H1 (cell line): ENCODE measurements around the gene SPG7. TPM values are rescaled to one million over a fixed set of nuclear protein-coding genes. Genes with fewer than 3 reads are reported as not detected.
A peak's percentile ranks its signal among the peaks of the same experiment; 100 is the strongest.

Source experiments
- CTCF ChIA-PET: fragments of 300-600 bp; sonication (Branson Sonifier 250); formaldehyde crosslinking; loops from one replicate; lab custom pipeline; 2021; ENCODE audit not compliant: partially characterized antibody; lab: Charles Lee
- POLR2A ChIA-PET: fragments of 300-600 bp; sonication (Branson Sonifier 250); formaldehyde crosslinking; loops from one replicate; lab custom pipeline; 2021; ENCODE audit warnings: inconsistent platforms; ENCODE audit not compliant: partially characterized antibody; lab: Charles Lee
- DNase-seq, 2 experiments: peaks; one replicate each; pipeline versions ENCODE4 v3.0.0 to v3.0.0-alpha.2; 2010 to 2022; ENCODE audit warnings: low spot score in 2 of 2, low read depth in 1 of 2, mixed read lengths in 1 of 2
- FAIRE-seq: peaks from 2 replicates; lab custom pipeline; 2011; peaks lifted over from hg19 to GRCh38; lab: Jason Lieb, UNC
- H2AFZ ChIP-seq: 2 replicates; pipeline ENCODE4 v1.8.1; 2012; ENCODE audit warnings: low read length, inconsistent platforms
- H2AK5ac ChIP-seq: 2 replicates; pipeline ENCODE4 v1.6.1; 2013; ENCODE audit warnings: low read depth, low read length
- H2BK120ac ChIP-seq: replicated peaks from 2 replicates; pipeline ENCODE3; 2013; ENCODE audit warnings: low read depth, low read length, inconsistent platforms
- H2BK12ac ChIP-seq: 2 replicates; pipeline ENCODE4 v1.6.1; 2013; ENCODE audit warnings: low read depth, low read length
- H2BK15ac ChIP-seq: 2 replicates; pipeline ENCODE4 v1.6.1; 2013; ENCODE audit warnings: low read length
- H2BK20ac ChIP-seq: 2 replicates; pipeline ENCODE4 v1.6.1; 2013; ENCODE audit warnings: low read length
- H2BK5ac ChIP-seq: 2 replicates; pipeline ENCODE4 v1.6.1; 2013; ENCODE audit warnings: low read depth, low read length
- H3K14ac ChIP-seq: 2 replicates; pipeline ENCODE4 v1.6.1; 2013; ENCODE audit warnings: inconsistent platforms; ENCODE audit not compliant: insufficient read length
- H3K18ac ChIP-seq: 2 replicates; pipeline ENCODE4 v1.6.1; 2013; ENCODE audit warnings: low read length; ENCODE audit errors: extremely low read depth
- H3K23ac ChIP-seq: 2 replicates; pipeline ENCODE4 v1.6.1; 2013; ENCODE audit warnings: inconsistent platforms; ENCODE audit not compliant: insufficient read length
- H3K23me2 ChIP-seq: 2 replicates; pipeline ENCODE4 v1.6.1; 2013; ENCODE audit warnings: low read depth, low read length
- H3K27ac ChIP-seq: 2 replicates; pipeline ENCODE4 v1.6.1; 2011; ENCODE audit warnings: low read depth, low read length, inconsistent platforms
- H3K27me3 ChIP-seq, 4 experiments: replicated peaks in 1 of 4; 1 replicate in 1 of 4; 2 replicates in 3 of 4; pipeline versions ENCODE4 v1.6.1 to v1.8.1; 2011 to 2013; ENCODE audit warnings: low read length in 3 of 4, mild to moderate bottlenecking in 3 of 4, inconsistent platforms in 2 of 4, mixed read lengths in 2 of 4, moderate library complexity in 1 of 4; ENCODE audit not compliant: control insufficient read depth in 3 of 4, insufficient read depth in 3 of 4; ENCODE audit errors: extremely low read depth in 1 of 4
- H3K36me3 ChIP-seq, 4 experiments: 2 replicates each; pipeline versions ENCODE4 v1.6.1 to v1.8.1; 2011 to 2013; ENCODE audit warnings: mild to moderate bottlenecking in 4 of 4, low read length in 3 of 4, moderate library complexity in 2 of 4, control low read depth in 1 of 4, inconsistent platforms in 1 of 4; ENCODE audit not compliant: insufficient read depth in 4 of 4, control insufficient read depth in 2 of 4
- H3K4ac ChIP-seq: replicated peaks from 2 replicates; pipeline ENCODE3; 2013; ENCODE audit warnings: low read length, low read depth, mixed read lengths, inconsistent platforms; ENCODE audit not compliant: insufficient read length
- H3K4me1 ChIP-seq, 4 experiments: replicated peaks in 1 of 4; 1 replicate in 1 of 4; 2 replicates in 3 of 4; pipeline versions ENCODE4 v1.6.1 to v1.8.1; 2011 to 2013; ENCODE audit warnings: low read length in 3 of 4, inconsistent platforms in 2 of 4, mixed read lengths in 1 of 4; ENCODE audit not compliant: insufficient read depth in 4 of 4, control insufficient read depth in 3 of 4
- H3K4me2 ChIP-seq, 2 experiments: 2 replicates each; pipeline versions ENCODE4 v1.6.1 to v1.8.1; 2011 to 2013; ENCODE audit warnings: low read depth in 2 of 2, low read length in 2 of 2, control low read depth in 1 of 2, inconsistent platforms in 1 of 2, mild to moderate bottlenecking in 1 of 2; ENCODE audit not compliant: insufficient read depth in 1 of 2
- H3K4me3 ChIP-seq, 4 experiments: fragments of 200-600, 300-600 bp in 1 of 4; sonication (generic), shearing (Covaris generic), sonication (Bioruptor Twin) in 1 of 4; 2 replicates each; pipeline versions ENCODE4 v1.5.1 to v1.8.1; 2011 to 2016; ENCODE audit warnings: low read length in 4 of 4, low read depth in 3 of 4, control low read depth in 2 of 4, inconsistent platforms in 2 of 4, mild to moderate bottlenecking in 2 of 4, mixed read lengths in 1 of 4, moderate library complexity in 1 of 4; ENCODE audit not compliant: insufficient read depth in 2 of 4; ENCODE audit errors: extremely low read depth in 1 of 4
- H3K56ac ChIP-seq: replicated peaks from 2 replicates; pipeline ENCODE3; 2013; ENCODE audit warnings: low read depth, mild to moderate bottlenecking, mixed read lengths, low read length, inconsistent platforms; ENCODE audit not compliant: insufficient read length
- H3K79me1 ChIP-seq: 2 replicates; pipeline ENCODE4 v1.6.1; 2013; ENCODE audit warnings: low read depth, low read length, control low read depth
- H3K79me2 ChIP-seq, 2 experiments: 2 replicates each; pipeline versions ENCODE4 v1.6.1 to v1.8.1; 2012 to 2013; ENCODE audit warnings: low read length in 2 of 2, mild to moderate bottlenecking in 2 of 2, inconsistent platforms in 1 of 2; ENCODE audit not compliant: insufficient read depth in 2 of 2, control insufficient read depth in 1 of 2
- H3K9ac ChIP-seq, 4 experiments: replicated peaks in 1 of 4; 1 replicate in 1 of 4; 2 replicates in 3 of 4; pipeline versions ENCODE4 v1.6.1 to v1.8.1; 2011 to 2013; ENCODE audit warnings: low read depth in 3 of 4, low read length in 3 of 4, control low read depth in 2 of 4, mild to moderate bottlenecking in 2 of 4, moderate library complexity in 2 of 4, inconsistent platforms in 1 of 4; ENCODE audit errors: extremely low read depth in 1 of 4
- H3K9me3 ChIP-seq, 2 experiments: 2 replicates each; pipeline versions ENCODE4 v1.6.1 to v1.8.1; 2012 to 2013; ENCODE audit warnings: mild to moderate bottlenecking in 2 of 2, moderate library complexity in 2 of 2, control low read depth in 1 of 2, inconsistent platforms in 1 of 2, low read depth in 1 of 2, low read length in 1 of 2, mixed read lengths in 1 of 2; ENCODE audit not compliant: insufficient read depth in 2 of 2
- H4K20me1 ChIP-seq, 2 experiments: replicated peaks in 1 of 2; 2 replicates each; pipeline versions ENCODE3 to v1.8.1; 2011 to 2013; ENCODE audit warnings: inconsistent platforms in 2 of 2, low read length in 2 of 2, mild to moderate bottlenecking in 1 of 2; ENCODE audit not compliant: insufficient read depth in 2 of 2, control insufficient read depth in 1 of 2
- H4K5ac ChIP-seq: 2 replicates; pipeline ENCODE4 v1.6.1; 2013; ENCODE audit warnings: low read length, low read depth, mixed read lengths, inconsistent platforms; ENCODE audit not compliant: insufficient read length
- H4K8ac ChIP-seq: 2 replicates; pipeline ENCODE4 v1.8.0; 2013; ENCODE audit warnings: mild to moderate bottlenecking, moderate library complexity, low read length, inconsistent platforms; ENCODE audit not compliant: insufficient read depth; ENCODE audit errors: extremely low read depth
- H4K91ac ChIP-seq: replicated peaks from 2 replicates; pipeline ENCODE3; 2013; ENCODE audit warnings: low read length, mixed read lengths, inconsistent platforms; ENCODE audit not compliant: insufficient read length
- BCL11A ChIP-seq, 2 experiments: IDR thresholded peaks; one replicate each; pipeline ENCODE4 v1.6.1; 2011; ENCODE audit warnings: low read depth in 2 of 2, low read length in 2 of 2, mild to moderate bottlenecking in 2 of 2
- CREB1 ChIP-seq: IDR thresholded peaks from 2 replicates; pipeline ENCODE4 v1.6.1; 2012; ENCODE audit warnings: inconsistent platforms
- EZH2 ChIP-seq: fragments of 200-600 bp; sonication (generic); IDR thresholded peaks from 2 replicates; pipeline ENCODE4 v1.7.1; 2012; ENCODE audit warnings: low read depth, mild to moderate bottlenecking, moderate library complexity, low read length, inconsistent platforms; ENCODE audit not compliant: severe bottlenecking
- MAFK ChIP-seq: IDR thresholded peaks from 2 replicates; pipeline ENCODE4 v1.6.1; 2012; ENCODE audit warnings: low read depth, mild to moderate bottlenecking, improper control_type of control experiment, low read length
- SP4 ChIP-seq: IDR thresholded peaks from 2 replicates; pipeline ENCODE4 v1.6.1; 2012; ENCODE audit warnings: low read length, inconsistent platforms
- SRF ChIP-seq: IDR thresholded peaks from 2 replicates; pipeline ENCODE4 v1.6.1; 2011; ENCODE audit warnings: mild to moderate bottlenecking, low read depth, low read length, moderate library complexity
- TAF7 ChIP-seq: optimal IDR thresholded peaks from 2 replicates; pipeline ENCODE3; 2011; ENCODE audit warnings: low read depth, mild to moderate bottlenecking, inconsistent platforms, low read length, moderate library complexity, borderline replicate concordance
- TCF12 ChIP-seq: IDR thresholded peaks from 2 replicates; pipeline ENCODE4 v1.6.1; 2011; ENCODE audit warnings: low read depth, mild to moderate bottlenecking, low read length
- WGBS, 2 experiments: shearing (Covaris generic) in 1 of 2; methylation state at CpG; one replicate each; pipeline versions ENCODE4 v1.1.6 to v1.1.7; 2013 to 2015; ENCODE audit warnings: low lambda C conversion rate in 2 of 2, mixed read lengths in 2 of 2, inconsistent platforms in 1 of 2, low coverage in 1 of 2, missing lambda C conversion rate in 1 of 2; ENCODE audit not compliant: insufficient replicate concordance in 2 of 2, insufficient coverage in 1 of 2, insufficient read length in 1 of 2; ENCODE audit errors: extremely low coverage in 1 of 2, missing lambda C conversion rate in 1 of 2; 5-methylcytosine and 5-hydroxymethylcytosine counted together
- polyA plus RNA-seq, 7 experiments: library from polyadenylated mRNA; depleted of rRNA in 3 of 7; stranded (reverse) in 5 of 7; unstranded in 2 of 7; fragments of >200 nt in 5 of 7; fragments of 200-250 nt in 2 of 7; gene quantifications; 1 replicate in 5 of 7; 2 replicates in 1 of 7; 4 replicates in 1 of 7; pipeline versions ENCODE4 v1.2.1 to v1.2.3, GENCODE V29; 2011 to 2013; ENCODE audit warnings: missing spikeins in 2 of 7, mixed read lengths in 2 of 7
- total RNA-seq: library from RNA; stranded (reverse); fragmentation: NEBNext Ultra II Directional; extraction: Animal tissue kit (Norgen Biotek cat#: 25700); gene quantifications from 2 replicates; pipeline ENCODE4 v1.2.1, GENCODE V29; 2021
- TF ChIP-seq, protein P1 (sequence below), 3 experiments: IDR thresholded peaks; 1 replicate in 2 of 3; 2 replicates in 1 of 3; pipeline versions ENCODE4 v1.5.1 to v1.6.1; 2011; ENCODE audit warnings: low read length in 3 of 3, mild to moderate bottlenecking in 3 of 3, inconsistent platforms in 2 of 3, low read depth in 1 of 3, moderate library complexity in 1 of 3; ENCODE audit not compliant: insufficient read depth in 1 of 3; ENCODE audit errors: control extremely low read depth in 1 of 3

Gene SPG7
- total and polyA plus RNA-seq, 2 of the 8 experiments (the other 6 are each of a cell fraction or from before 2014, with no cell fraction given) = 72.1 to 113 TPM

DNA sequence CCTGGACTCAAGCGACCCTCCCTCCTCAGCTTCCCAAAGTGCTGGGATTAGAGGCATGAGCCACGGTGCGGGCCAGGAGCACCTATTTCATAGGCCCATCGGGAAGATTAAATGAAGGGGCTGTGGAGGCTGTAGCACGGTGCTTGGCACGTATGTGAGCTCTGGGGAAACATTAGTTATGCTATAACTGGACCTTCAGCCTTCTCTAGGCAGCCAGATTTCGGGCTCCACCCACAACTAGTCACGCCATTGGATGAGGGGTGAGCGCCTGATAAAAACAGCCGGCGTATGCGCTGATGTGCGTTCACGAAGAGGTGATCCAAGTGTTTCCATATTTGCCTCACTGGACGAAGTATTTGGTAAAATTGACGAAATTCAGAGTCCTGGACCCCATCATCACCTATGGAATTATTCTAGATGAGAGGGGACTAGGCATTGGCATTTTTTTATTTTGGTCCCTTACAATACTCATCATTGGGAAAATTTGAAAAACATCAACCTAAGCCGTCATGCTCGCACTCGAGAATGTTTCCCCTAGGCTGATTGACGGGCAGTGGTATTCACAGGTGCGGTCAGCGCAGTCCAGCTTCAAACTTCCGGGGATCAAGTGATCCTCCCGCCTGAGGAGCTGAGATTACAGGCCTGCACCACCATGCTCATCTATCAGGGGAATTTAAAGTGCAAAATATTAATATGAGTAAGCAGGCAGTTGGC is 16.1 kb upstream of the SPG7 start:
- Histone ChIP-seq H3K4me2 (peak overlapping the region; percentile 82 to 89), H3K27me3 (no peaks in the 10 kb centered on the region), H3K4ac (no peak overlapping the region), H2BK15ac (no peak overlapping the region), H3K14ac (no peak overlapping the region), H2AFZ (no peak overlapping the region), H2BK20ac (no peak overlapping the region), H3K27ac (no peak overlapping the region), H2AK5ac (no peak overlapping the region), H3K9ac (no peak overlapping the region; a peak in 1 of 7 replicates), H3K4me3 (peak overlapping the region; percentile 74 to 91 (median 81); a peak in 5 of 8 replicates), H4K91ac (no peak overlapping the region), H4K20me1 (peaks cover 10 to 11% of the 10 kb centered on the region in 2 experiments), H3K56ac (no peak overlapping the region), H2BK12ac (no peak overlapping the region), H3K9me3 (no peaks in the 10 kb centered on the region), H3K79me1 (no peaks in the 10 kb centered on the region; the same call in none of the 2 replicates), H3K4me1 (peaks cover 4 to 16% (median 7%) of the 10 kb centered on the region in 4 experiments; a peak in 6 of 7 replicates), H3K79me2 (peaks cover 21 to 35% of the 10 kb centered on the region in 2 experiments), H3K23me2 (peaks cover 10% of the 10 kb centered on the region), H4K8ac (peak overlapping the region; percentile 12; the same call in 1 of the 2 replicates), H4K5ac (no peak overlapping the region), H3K36me3 (no peaks in the 10 kb centered on the region), H2BK120ac (no peak overlapping the region), H3K23ac (no peak overlapping the region), H2BK5ac (no peak overlapping the region), H3K18ac (no peak overlapping the region)
- POLR2A ChIA-PET = interaction anchor here (1.1 to 5.6 kb wide), 6 partner anchors 9 to 198 kb away, joined by 3 to 56 read pairs (median 4); partner anchors contain the start of gene SPG7
- no peak for FAIRE-seq
- WGBS, 2 experiments = 86% methylated on average over 24 of the region's 24 CpGs; no CpG with 5 or more reads in 1 of the 2 experiments
- no peak for DNase-seq
- CTCF ChIA-PET = interaction anchor here (0.6 to 1.4 kb wide), 6 partner anchors 15 to 198 kb away, joined by 3 to 5 read pairs (median 3); no protein-coding TSS in a partner anchor
- TF ChIP-seq TAF7 = no peak
- no peak for TF ChIP-seq EZH2
- TF ChIP-seq, protein P1, sequence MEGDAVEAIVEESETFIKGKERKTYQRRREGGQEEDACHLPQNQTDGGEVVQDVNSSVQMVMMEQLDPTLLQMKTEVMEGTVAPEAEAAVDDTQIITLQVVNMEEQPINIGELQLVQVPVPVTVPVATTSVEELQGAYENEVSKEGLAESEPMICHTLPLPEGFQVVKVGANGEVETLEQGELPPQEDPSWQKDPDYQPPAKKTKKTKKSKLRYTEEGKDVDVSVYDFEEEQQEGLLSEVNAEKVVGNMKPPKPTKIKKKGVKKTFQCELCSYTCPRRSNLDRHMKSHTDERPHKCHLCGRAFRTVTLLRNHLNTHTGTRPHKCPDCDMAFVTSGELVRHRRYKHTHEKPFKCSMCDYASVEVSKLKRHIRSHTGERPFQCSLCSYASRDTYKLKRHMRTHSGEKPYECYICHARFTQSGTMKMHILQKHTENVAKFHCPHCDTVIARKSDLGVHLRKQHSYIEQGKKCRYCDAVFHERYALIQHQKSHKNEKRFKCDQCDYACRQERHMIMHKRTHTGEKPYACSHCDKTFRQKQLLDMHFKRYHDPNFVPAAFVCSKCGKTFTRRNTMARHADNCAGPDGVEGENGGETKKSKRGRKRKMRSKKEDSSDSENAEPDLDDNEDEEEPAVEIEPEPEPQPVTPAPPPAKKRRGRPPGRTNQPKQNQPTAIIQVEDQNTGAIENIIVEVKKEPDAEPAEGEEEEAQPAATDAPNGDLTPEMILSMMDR (IDR thresholded peaks at IDR 0.05; ENCODE audit: control extremely low read depth in 1 of 3, insufficient read depth in 1 of 3, low read depth in 1 of 3, low read length in 3 of 3) = no peak
- TF ChIP-seq MAFK = no peak
- TF ChIP-seq TCF12 = no peak
- no peak for TF ChIP-seq SRF
- TF ChIP-seq BCL11A (IDR thresholded peaks at IDR 0.05; ENCODE audit: low read depth in 2 of 2, low read length in 2 of 2) = no peak
- TF ChIP-seq SP4 = no peak
- no peak for TF ChIP-seq CREB1
